Parathyroid adenoma (tissue), 2 donors: ENCODE results near the gene TRIM38.
"Not testable (repeated sequence)": the region's sequence is repeated elsewhere in the genome, so short reads cannot be mapped to it uniquely, and the experiment has no call there.

Experiments used
- H2AFZ ChIP-seq: fragments of 300-600 bp; sonication (generic); one replicate; pipeline ENCODE4 v1.7.0; 2017; ENCODE audit warnings: antibody characterized with exemption, mild to moderate bottlenecking
- H3K27ac ChIP-seq: fragments of 300-600 bp; sonication (generic); one replicate; pipeline ENCODE4 v1.7.0; 2017
- H3K27me3 ChIP-seq: fragments of 300-600 bp; sonication (generic); one replicate; pipeline ENCODE4 v1.7.0; 2017; ENCODE audit warnings: low read length; ENCODE audit not compliant: control insufficient read depth, insufficient read depth
- H3K36me3 ChIP-seq: fragments of 300-600 bp; sonication (generic); one replicate; pipeline ENCODE4 v1.7.0; 2017; ENCODE audit warnings: low read length; ENCODE audit not compliant: control insufficient read depth, insufficient read depth
- H3K4me1 ChIP-seq: fragments of 300-600 bp; sonication (generic); one replicate; pipeline ENCODE4 v1.7.0; 2017; ENCODE audit warnings: control low read depth
- H3K4me2 ChIP-seq: fragments of 300-600 bp; sonication (generic); one replicate; pipeline ENCODE4 v1.7.0; 2017; ENCODE audit warnings: low read length
- H3K4me3 ChIP-seq: fragments of 300-600 bp; sonication (generic); one replicate; pipeline ENCODE4 v1.7.0; 2017; ENCODE audit warnings: low read depth, low read length
- H3K79me2 ChIP-seq: fragments of 300-600 bp; sonication (generic); one replicate; pipeline ENCODE4 v1.7.0; 2017; ENCODE audit warnings: control low read depth
- H3K9ac ChIP-seq: fragments of 300-600 bp; sonication (generic); one replicate; pipeline ENCODE4 v1.7.0; 2017; ENCODE audit warnings: mild to moderate bottlenecking
- H3K9me3 ChIP-seq: fragments of 300-600 bp; sonication (generic); one replicate; pipeline ENCODE4 v1.7.0; 2017; ENCODE audit warnings: low read length; ENCODE audit not compliant: control insufficient read depth
- TF ChIP-seq, protein P1 (sequence below): fragments of 300-600 bp; sonication (generic); IDR thresholded peaks from one replicate; pipeline ENCODE4 v1.7.0; 2017; ENCODE audit warnings: antibody characterized with exemption, mild to moderate bottlenecking
- donor health status: primary hyperparathyroidism.

Gene TRIM38

DNA sequence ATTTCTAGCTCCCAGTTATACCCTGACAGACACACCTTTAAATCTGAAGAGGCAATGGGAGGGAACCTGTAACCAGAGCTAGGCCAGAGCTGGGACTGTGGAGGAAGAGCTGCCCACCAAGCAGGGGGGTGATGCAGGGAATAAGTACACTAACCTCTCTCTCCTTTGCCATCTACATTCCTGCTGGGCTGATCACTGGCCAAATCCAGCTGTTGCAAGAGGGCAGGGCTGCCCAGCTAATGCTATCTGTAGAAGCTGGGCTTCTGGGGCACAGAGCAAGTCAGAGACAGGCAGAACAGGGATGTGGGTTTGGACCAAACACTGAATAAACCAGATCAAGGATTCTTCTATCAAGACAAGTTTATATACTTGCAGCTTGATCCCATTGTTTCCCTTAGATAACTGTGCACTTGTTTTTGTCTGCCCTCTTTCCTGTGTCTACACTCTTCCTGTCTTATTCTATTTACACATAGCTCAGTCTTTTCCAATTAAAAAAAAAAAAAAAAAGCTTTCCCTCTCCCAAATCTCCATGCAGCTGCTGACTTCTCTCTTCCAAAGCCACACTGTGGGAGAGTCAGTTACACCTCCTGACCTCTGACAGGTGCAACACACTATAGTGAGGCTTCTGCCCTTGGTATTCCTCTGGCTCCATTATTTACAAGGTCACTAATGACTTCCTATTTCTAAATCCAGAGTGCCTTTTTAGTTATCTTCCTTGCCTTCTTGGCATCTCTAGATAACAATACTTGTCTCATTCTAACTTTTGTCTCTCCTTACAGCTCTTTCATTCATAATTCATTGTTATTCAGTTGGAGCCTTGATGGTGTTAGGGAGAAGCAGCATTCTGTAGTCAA lies 43.7 kb downstream of the TRIM38 start:
- no peak overlapping the region for H3K4me3 ChIP-seq
- H3K36me3 ChIP-seq, result no peaks in the 10 kb centered on the region
- H3K79me2 ChIP-seq, result no peaks in the 10 kb centered on the region
- H3K27ac ChIP-seq, result no peak overlapping the region
- H2AFZ ChIP-seq, result no peak overlapping the region
- no peak overlapping the region for H3K4me2 ChIP-seq
- no peaks in the 10 kb centered on the region for H3K4me1 ChIP-seq
- no peaks in the 10 kb centered on the region for H3K9me3 ChIP-seq
- H3K27me3 ChIP-seq, result no peaks in the 10 kb centered on the region
- TF ChIP-seq, protein P1, sequence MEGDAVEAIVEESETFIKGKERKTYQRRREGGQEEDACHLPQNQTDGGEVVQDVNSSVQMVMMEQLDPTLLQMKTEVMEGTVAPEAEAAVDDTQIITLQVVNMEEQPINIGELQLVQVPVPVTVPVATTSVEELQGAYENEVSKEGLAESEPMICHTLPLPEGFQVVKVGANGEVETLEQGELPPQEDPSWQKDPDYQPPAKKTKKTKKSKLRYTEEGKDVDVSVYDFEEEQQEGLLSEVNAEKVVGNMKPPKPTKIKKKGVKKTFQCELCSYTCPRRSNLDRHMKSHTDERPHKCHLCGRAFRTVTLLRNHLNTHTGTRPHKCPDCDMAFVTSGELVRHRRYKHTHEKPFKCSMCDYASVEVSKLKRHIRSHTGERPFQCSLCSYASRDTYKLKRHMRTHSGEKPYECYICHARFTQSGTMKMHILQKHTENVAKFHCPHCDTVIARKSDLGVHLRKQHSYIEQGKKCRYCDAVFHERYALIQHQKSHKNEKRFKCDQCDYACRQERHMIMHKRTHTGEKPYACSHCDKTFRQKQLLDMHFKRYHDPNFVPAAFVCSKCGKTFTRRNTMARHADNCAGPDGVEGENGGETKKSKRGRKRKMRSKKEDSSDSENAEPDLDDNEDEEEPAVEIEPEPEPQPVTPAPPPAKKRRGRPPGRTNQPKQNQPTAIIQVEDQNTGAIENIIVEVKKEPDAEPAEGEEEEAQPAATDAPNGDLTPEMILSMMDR, result no peak
- no peak overlapping the region for H3K9ac ChIP-seq

DNA sequence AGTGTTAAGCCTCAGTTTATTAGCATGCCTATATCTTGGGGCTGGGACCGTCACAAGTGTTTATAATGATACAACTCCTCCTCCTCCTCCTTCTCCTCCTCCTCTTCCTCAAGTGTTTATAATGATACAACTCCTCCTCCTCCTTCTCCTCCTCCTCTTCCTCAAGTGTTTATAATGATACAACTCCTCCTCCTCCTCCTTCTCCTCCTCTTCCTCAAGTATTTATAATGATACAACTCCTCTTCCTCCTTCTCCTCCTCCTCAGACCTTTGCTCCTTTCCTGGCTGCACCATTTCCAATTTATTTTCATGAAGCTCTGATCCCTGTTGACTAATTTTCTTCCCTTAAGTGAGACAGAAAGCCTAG lies 44.3 kb downstream of the TRIM38 start:
- H3K36me3 ChIP-seq, H3K79me2 ChIP-seq, H3K4me1 ChIP-seq, H3K27me3 ChIP-seq, H2AFZ ChIP-seq, H3K4me3 ChIP-seq, H3K9me3 ChIP-seq, H3K9ac ChIP-seq, H3K4me2 ChIP-seq, H3K27ac ChIP-seq: not testable (repeated sequence)

DNA sequence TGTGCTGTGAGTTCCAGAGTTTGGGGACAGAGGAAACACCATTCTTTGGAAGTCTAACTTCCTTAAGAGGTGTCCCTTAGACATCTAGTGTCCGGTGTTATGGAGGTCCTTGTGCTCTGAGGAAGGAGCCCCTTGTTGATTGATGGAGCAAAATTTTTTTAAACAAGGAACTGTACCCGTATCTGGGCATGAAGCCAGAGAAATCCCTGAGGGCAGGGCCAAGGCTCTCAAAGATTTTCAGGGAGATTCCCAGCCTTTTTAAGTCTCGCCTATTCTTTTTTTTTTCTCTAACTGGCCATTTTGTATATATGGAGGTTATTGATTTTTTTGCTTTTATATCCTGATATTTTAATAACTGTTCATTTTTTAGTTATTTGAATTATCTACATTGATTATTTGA lies 45.9 kb downstream of the TRIM38 start:
- Histone ChIP-seq H3K4me1 (no peaks in the 10 kb centered on the region), H3K4me2 (no peak overlapping the region), H3K27me3 (no peaks in the 10 kb centered on the region), H3K9me3 (no peaks in the 10 kb centered on the region), H2AFZ (no peak overlapping the region), H3K79me2 (no peaks in the 10 kb centered on the region), H3K27ac (no peak overlapping the region), H3K9ac (no peak overlapping the region), H3K4me3 (no peak overlapping the region), H3K36me3 (no peaks in the 10 kb centered on the region)
- TF ChIP-seq, protein P1, result no peak

DNA sequence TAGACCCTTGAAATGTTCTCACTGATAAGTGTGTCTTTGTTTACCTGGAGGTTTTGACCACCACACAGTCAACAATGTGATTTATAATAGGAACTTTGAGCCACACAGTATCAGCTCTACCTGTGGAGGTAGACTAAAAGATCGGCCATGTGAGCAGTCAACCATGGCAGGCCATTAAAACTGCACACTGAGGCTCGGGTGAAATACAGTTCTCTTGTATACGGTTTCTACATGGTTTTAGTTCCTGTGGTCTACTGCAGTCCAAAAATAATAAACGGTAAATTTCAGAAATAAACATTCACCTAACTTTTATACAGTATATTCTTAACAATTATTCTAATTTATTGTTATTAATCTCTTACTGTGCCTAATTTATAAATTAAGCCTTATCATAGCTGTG lies 47.2 kb downstream of the TRIM38 start:
- H3K9me3 ChIP-seq, result no peaks in the 10 kb centered on the region
- H3K4me2 ChIP-seq, result no peak overlapping the region
- H3K27me3 ChIP-seq, result no peaks in the 10 kb centered on the region
- no peaks in the 10 kb centered on the region for H3K36me3 ChIP-seq
- TF ChIP-seq, protein P1, result no peak
- H2AFZ ChIP-seq, result no peak overlapping the region
- no peak overlapping the region for H3K27ac ChIP-seq
- H3K9ac ChIP-seq, result no peak overlapping the region
- peaks cover 2% of the 10 kb centered on the region for H3K4me1 ChIP-seq
- no peaks in the 10 kb centered on the region for H3K79me2 ChIP-seq
- no peak overlapping the region for H3K4me3 ChIP-seq

DNA sequence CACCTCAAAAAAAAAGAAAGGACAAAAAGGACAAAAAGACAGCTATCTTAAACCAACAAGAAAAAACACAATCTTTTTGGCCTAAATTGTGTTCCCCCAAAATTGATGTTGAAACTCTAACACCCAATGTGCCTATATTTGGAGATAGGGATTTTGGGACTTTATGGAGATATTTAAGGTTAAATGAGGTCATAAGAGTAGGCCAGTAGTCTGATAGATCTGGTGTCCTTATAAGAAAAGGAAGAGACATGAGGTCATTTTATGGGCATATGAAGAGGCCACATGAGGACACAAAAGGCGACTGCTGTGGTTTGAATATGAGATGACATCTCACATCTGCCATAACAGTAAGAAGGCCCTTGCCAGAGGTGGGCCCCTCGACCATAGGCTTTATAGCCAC lies 49.5 kb downstream of the TRIM38 start:
- no peaks in the 10 kb centered on the region for H3K79me2 ChIP-seq
- H3K27ac ChIP-seq, result no peak overlapping the region
- H3K4me2 ChIP-seq, result no peak overlapping the region
- H2AFZ ChIP-seq, result no peak overlapping the region
- H3K9ac ChIP-seq, result no peak overlapping the region
- no peaks in the 10 kb centered on the region for H3K36me3 ChIP-seq
- no peaks in the 10 kb centered on the region for H3K27me3 ChIP-seq
- H3K4me3 ChIP-seq, result no peak overlapping the region
- TF ChIP-seq, protein P1, result no peak
- H3K4me1 ChIP-seq, result peaks cover 2% of the 10 kb centered on the region
- no peaks in the 10 kb centered on the region for H3K9me3 ChIP-seq

DNA sequence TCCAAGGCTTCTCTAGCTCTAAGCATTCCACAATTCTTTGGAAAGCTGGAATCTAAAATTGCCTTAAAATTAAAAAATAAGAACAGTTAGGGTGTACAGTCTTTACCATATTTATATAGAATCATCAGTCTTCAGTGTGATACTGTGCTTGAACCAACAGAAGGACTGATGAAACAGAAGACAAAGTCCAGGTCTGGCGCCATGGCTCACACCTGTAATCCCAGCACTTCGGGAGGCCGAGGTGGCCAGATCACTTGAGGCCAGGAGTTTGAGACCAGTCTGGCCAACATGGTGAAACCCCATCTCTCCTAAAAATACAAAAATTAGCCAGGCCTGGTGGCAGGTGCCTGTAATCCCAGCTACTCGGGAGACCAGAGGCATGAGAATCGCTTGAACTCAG lies 51.8 kb downstream of the TRIM38 start:
- not testable (repeated sequence) for H3K9ac ChIP-seq, H3K79me2 ChIP-seq, H3K4me1 ChIP-seq, H3K9me3 ChIP-seq, H2AFZ ChIP-seq, H3K4me2 ChIP-seq, H3K27me3 ChIP-seq, H3K36me3 ChIP-seq, H3K27ac ChIP-seq, H3K4me3 ChIP-seq
